Measurements from ENCODE around the gene CAMTA1. TPM values are rescaled to one million over a fixed set of nuclear protein-coding genes. Genes with fewer than 3 reads are reported as not detected.

The CAMTA1 gene
- total RNA-seq, 2 donors from 2014 or later = 105 to 113 TPM

DNA sequence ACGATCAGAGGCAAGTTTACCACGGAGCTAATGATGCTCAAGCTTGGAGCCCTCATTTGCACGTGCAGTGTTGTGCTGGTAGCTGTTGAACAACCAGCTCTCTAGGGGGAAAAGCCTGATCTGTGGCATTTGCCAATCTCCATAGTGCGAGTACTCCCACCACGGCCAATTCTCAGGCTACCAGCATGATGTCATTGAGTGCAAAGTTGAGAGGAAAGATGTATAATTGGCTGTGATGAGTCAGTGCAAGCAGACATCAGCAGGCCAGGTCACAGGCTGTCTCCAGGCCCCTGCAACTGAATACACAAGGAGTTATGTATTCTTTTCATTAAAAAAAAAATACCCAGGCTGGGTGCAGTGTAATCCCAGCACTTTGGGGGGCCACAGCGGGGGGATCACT lies 752.8 kb downstream of the CAMTA1 start:
- Histone ChIP-seq H3K27me3 (replicated peaks; ENCODE audit: insufficient read depth) (no peaks in the 10 kb centered on the region), H3K27ac (no peak overlapping the region), H3K9me3 (no peaks in the 10 kb centered on the region), H3K4me3 (no peak overlapping the region), H3K4me1 (ENCODE audit: control insufficient read depth in 1 of 2, low read depth in 2 of 2) (peaks cover 0 to 10% of the 10 kb centered on the region in 2 donors), H3K36me3 (no peaks in the 10 kb centered on the region)
- no peak for DNase-seq (ENCODE audit: low spot score)
- no peak for ATAC-seq (ENCODE audit: insufficient number of reproducible peaks, low FRiP score, low read depth)
- TF ChIP-seq, protein P1, sequence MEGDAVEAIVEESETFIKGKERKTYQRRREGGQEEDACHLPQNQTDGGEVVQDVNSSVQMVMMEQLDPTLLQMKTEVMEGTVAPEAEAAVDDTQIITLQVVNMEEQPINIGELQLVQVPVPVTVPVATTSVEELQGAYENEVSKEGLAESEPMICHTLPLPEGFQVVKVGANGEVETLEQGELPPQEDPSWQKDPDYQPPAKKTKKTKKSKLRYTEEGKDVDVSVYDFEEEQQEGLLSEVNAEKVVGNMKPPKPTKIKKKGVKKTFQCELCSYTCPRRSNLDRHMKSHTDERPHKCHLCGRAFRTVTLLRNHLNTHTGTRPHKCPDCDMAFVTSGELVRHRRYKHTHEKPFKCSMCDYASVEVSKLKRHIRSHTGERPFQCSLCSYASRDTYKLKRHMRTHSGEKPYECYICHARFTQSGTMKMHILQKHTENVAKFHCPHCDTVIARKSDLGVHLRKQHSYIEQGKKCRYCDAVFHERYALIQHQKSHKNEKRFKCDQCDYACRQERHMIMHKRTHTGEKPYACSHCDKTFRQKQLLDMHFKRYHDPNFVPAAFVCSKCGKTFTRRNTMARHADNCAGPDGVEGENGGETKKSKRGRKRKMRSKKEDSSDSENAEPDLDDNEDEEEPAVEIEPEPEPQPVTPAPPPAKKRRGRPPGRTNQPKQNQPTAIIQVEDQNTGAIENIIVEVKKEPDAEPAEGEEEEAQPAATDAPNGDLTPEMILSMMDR (IDR thresholded peaks at IDR 0.05) = no peak

DNA sequence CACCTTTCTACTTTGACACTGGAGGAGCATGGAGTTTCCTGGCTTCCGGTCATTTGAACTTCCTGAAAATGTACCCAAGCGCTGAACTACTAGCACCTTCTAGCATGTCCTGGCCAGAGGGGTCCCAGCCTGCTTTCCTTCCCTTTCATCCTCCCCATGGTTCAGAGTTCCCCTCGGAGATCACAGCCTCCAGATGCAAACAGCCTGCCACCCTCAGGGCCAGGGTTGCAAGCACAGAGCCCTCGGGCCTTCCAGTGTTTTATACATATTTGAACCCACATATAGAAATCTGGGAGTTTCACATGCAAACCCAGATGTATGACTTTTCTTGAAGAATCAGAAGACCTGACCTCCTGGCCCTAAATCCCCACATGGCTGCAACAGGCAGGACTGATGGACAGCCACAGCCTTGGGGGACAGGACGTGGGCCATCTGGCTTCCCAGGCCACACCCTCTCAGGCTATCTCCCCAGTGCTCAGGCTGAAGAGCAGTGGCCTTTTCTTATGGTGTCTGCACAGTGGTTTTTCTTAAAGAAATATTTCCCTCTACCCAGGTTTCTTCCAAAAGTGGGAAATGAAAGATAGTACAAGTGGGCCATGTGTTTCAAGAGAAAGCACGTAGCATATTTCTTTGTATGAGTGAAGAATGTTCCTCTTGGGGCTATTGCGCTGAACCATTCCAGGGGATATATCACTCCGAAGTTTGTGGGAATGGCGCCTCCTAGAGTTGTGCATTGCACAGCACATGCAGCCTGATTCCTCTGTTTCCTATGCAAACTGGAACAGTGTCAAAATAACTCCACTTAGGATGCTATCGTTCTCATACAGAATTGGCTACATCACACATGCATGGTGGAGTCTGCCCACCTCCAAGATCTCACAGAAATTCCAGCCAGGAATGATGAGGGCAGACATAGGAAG lies 753.9 kb downstream of the CAMTA1 start:
- Histone ChIP-seq H3K9me3 (no peaks in the 10 kb centered on the region), H3K4me1 (ENCODE audit: control insufficient read depth in 1 of 2, low read depth in 2 of 2) (peaks cover 0 to 3% of the 10 kb centered on the region in 2 donors), H3K36me3 (no peaks in the 10 kb centered on the region), H3K4me3 (no peak overlapping the region), H3K27ac (no peak overlapping the region), H3K27me3 (replicated peaks; ENCODE audit: insufficient read depth) (no peaks in the 10 kb centered on the region)
- DNase-seq (ENCODE audit: low spot score) = no peak
- no peak for ATAC-seq (ENCODE audit: insufficient number of reproducible peaks, low FRiP score, low read depth)
- TF ChIP-seq, protein P1 (IDR thresholded peaks at IDR 0.05) = no peak

DNA sequence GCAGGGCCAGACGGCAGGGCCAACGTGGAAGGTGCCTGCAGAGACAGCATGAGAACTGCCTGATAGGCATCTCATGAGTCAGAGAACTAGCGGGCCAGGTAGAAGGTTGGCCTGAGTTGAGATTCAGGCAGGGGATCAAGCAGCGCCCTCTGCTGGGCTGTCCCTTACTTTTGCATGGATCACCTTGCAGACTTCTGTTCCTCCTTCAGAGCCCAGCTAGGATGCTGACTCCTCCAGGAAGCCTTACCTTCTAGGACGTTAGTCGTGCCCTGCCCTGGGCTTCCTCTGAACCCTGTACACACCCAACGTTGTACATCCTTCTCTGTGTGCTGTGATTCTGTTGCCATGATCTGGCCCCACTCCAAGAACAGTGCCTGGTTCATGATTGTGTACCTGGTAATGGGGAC lies 754.5 kb downstream of the CAMTA1 start:
- H3K27me3 ChIP-seq (replicated peaks; ENCODE audit: insufficient read depth) = no peaks in the 10 kb centered on the region
- no peak overlapping the region for H3K27ac ChIP-seq
- H3K4me3 ChIP-seq = no peak overlapping the region
- ATAC-seq (ENCODE audit: insufficient number of reproducible peaks, low FRiP score, low read depth) (no peak), DNase-seq (ENCODE audit: low spot score) (no peak)
- TF ChIP-seq, protein P1 (IDR thresholded peaks at IDR 0.05) = no peak
- H3K36me3 ChIP-seq = no peaks in the 10 kb centered on the region
- no peaks in the 10 kb centered on the region for H3K9me3 ChIP-seq
- no peaks in the 10 kb centered on the region for H3K4me1 ChIP-seq (ENCODE audit: control insufficient read depth in 1 of 2, low read depth in 2 of 2)

DNA sequence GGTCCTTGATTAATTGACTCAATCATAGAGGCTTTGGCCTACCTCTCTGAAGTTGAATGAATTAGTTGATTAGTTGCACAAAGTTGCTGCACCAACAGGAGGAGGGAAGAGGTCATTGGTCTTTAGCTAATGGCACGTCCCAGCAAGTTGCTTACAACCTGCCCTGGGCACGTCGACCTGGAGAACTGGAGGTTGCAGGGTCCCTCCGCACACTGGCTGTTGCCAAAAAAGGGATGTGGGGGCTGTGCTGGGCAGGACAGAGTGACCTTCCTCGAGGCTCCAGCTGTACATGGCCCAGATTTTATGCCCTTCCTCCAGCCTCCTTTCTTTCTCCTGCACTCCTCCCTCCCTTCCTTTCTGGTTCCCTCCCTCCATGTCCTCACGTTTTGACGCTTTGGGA lies 755.6 kb downstream of the CAMTA1 start:
- no peaks in the 10 kb centered on the region for H3K9me3 ChIP-seq
- no peak overlapping the region for H3K27ac ChIP-seq
- no peaks in the 10 kb centered on the region for H3K27me3 ChIP-seq (replicated peaks; ENCODE audit: insufficient read depth)
- no peak for DNase-seq (ENCODE audit: low spot score)
- H3K4me1 ChIP-seq (ENCODE audit: control insufficient read depth in 1 of 2, low read depth in 2 of 2) = no peaks in the 10 kb centered on the region
- H3K36me3 ChIP-seq = no peaks in the 10 kb centered on the region
- no peak for ATAC-seq (ENCODE audit: insufficient number of reproducible peaks, low FRiP score, low read depth)
- H3K4me3 ChIP-seq = no peak overlapping the region
- TF ChIP-seq, protein P1 (IDR thresholded peaks at IDR 0.05) = no peak

DNA sequence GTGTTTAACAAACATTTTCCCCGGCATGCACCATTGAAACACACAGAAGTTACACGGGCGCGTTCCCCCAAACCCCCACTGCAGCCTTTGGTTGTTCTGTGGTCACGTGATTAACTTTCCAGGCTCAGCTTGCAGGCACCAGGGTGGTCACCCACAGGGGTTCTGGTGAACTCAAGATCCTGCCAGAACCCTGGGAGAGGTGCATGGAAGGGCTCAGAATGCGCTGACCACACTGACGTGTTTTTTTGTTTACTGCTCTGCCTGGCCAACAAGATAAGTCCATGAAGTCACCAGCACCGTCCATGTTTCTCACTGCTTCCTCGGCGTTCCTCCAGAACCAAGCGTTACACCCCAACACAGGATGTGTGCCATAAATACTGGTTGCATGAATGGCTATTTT lies 756.4 kb downstream of the CAMTA1 start:
- Histone ChIP-seq H3K9me3 (no peaks in the 10 kb centered on the region), H3K4me3 (no peak overlapping the region), H3K36me3 (no peaks in the 10 kb centered on the region), H3K27me3 (replicated peaks; ENCODE audit: insufficient read depth) (no peaks in the 10 kb centered on the region), H3K27ac (no peak overlapping the region), H3K4me1 (ENCODE audit: control insufficient read depth in 1 of 2, low read depth in 2 of 2) (no peaks in the 10 kb centered on the region)
- TF ChIP-seq, protein P1 (IDR thresholded peaks at IDR 0.05) = no peak
- no peak for DNase-seq (ENCODE audit: low spot score)
- ATAC-seq (ENCODE audit: insufficient number of reproducible peaks, low FRiP score, low read depth) = no peak
